ENCODE results near the gene WNT6. TPM values are rescaled to one million over a fixed set of nuclear protein-coding genes. Genes with fewer than 3 reads are reported as not detected.
A peak's percentile ranks its signal among the peaks of the same experiment; 100 is the strongest.

Gene WNT6
- not detected in 2 replicates for total RNA-seq (2014; rRNA removed; shearing (Covaris generic))
- not detected in 2 replicates for polyA plus RNA-seq (2016; fragmentation: Nextera tagmentation; extraction: Ambion mirVana)

DNA sequence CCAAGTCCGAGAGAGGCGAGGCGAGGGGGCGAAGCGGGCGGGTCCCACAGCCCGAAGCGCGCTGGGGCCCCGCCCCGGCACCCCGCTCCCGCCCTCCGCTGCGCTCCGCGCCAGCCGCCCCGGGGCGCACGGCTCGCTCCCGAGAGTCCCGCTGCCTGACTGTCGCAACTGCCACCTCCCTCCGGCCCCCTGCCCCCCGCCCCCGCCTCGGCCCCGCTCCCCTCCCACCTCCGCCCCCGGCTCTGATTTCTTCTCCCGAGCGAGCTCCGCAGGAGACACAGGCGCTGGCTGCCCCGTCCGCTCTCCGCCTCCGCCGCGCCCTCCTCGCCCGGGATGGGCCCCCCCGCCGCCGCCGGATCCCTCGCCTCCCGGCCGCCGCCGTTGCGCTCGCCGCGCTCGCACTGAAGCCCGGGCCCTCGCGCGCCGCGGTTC, at the start of gene WNT6:
TSS of gene WNT6 (plus strand) at position 250 of the 432 bp plus-strand sequence. CDS start 233 bp downstream, outside the sequence.
- Histone ChIP-seq H3K4me3 (no peak within 1 kb of the TSS; the same call in 1 of the 2 replicates), H4K20me1 (ENCODE audit: insufficient read depth) (no peaks in the 10 kb centered on the region), H3F3A (ENCODE audit: insufficient read depth) (no peaks in the 10 kb centered on the region), H3K9ac (no peak within 1 kb of the TSS), H3K27ac (no peak within 1 kb of the TSS), H3K36me3 (ENCODE audit: low read depth) (no peaks in the 10 kb centered on the region), H3K4me2 (ENCODE audit: unreplicated experiment) (peak within 1 kb of the TSS; percentile 4), H3K79me2 (ENCODE audit: insufficient read depth) (no peaks in the 10 kb centered on the region), H2AFZ (no peak within 1 kb of the TSS), H3K4me1 (ENCODE audit: insufficient read depth) (no peaks in the 10 kb centered on the region), H3K9me3 (ENCODE audit: low read depth) (no peaks in the 10 kb centered on the region), H3K9me2 (ENCODE audit: insufficient read depth) (no peaks in the 10 kb centered on the region), H3K27me3 (replicated peaks; ENCODE audit: insufficient read depth) (peaks cover 60% of the 10 kb centered on the region)
- 1 to 5% methylated on average over 28 to 64 of the region's 64 CpGs for WGBS, 2 experiments (ENCODE audit: low coverage in 1 of 2, low lambda C conversion rate in 2 of 2, missing lambda C conversion rate in 2 of 2)
- in situ Hi-C loops (cut with MboI): no loop called here
- TF ChIP-seq EZH2phosphoT487 (IDR thresholded peaks at IDR 0.05; ENCODE audit: insufficient read depth, low read depth): no peak
- TF ChIP-seq EZH2 (IDR thresholded peaks at IDR 0.05; ENCODE audit: insufficient read depth, poor library complexity, severe bottlenecking): no peak
- peak; percentile 52 for DNase-seq

- no peaks in the 10 kb centered on the region for H3K36me3 ChIP-seq (ENCODE audit: low read depth)
- H3K9ac ChIP-seq: no peak overlapping the region
- peaks cover 17% of the 10 kb centered on the region for H3K4me1 ChIP-seq (ENCODE audit: insufficient read depth)
- no peaks in the 10 kb centered on the region for H3K79me2 ChIP-seq (ENCODE audit: insufficient read depth)
- TF ChIP-seq EZH2 (IDR thresholded peaks at IDR 0.05; ENCODE audit: insufficient read depth, poor library complexity, severe bottlenecking): no peak
- H4K20me1 ChIP-seq (ENCODE audit: insufficient read depth): no peaks in the 10 kb centered on the region
- H3K9me3 ChIP-seq (ENCODE audit: low read depth): no peaks in the 10 kb centered on the region
- H3K27me3 ChIP-seq (replicated peaks; ENCODE audit: insufficient read depth): no peaks in the 10 kb centered on the region
- no peaks in the 10 kb centered on the region for H3K9me2 ChIP-seq (ENCODE audit: insufficient read depth)
- 70 to 76% methylated on average over 2 of the region's 2 CpGs for WGBS, 2 experiments (ENCODE audit: low coverage in 1 of 2, low lambda C conversion rate in 2 of 2, missing lambda C conversion rate in 2 of 2)
- no peak overlapping the region for H3K27ac ChIP-seq
- no peak overlapping the region for H2AFZ ChIP-seq
- in situ Hi-C loops (cut with MboI): no loop called here
- H3K4me3 ChIP-seq: no peak overlapping the region
- peaks cover 12% of the 10 kb centered on the region for H3F3A ChIP-seq (ENCODE audit: insufficient read depth)
- no peak for DNase-seq
- H3K4me2 ChIP-seq (ENCODE audit: unreplicated experiment): no peak overlapping the region
These were observed 49.3 kb upstream of the WNT6 start for GRCh38 chr2:218810256-218810655.

GRCh38 chr2:218811382-218811781, 48.2 kb upstream of the WNT6 start:
- Histone ChIP-seq H3K9ac (no peak overlapping the region), H2AFZ (no peak overlapping the region), H3K9me2 (ENCODE audit: insufficient read depth) (no peaks in the 10 kb centered on the region), H3K9me3 (ENCODE audit: low read depth) (no peaks in the 10 kb centered on the region), H3F3A (ENCODE audit: insufficient read depth) (peaks cover 4% of the 10 kb centered on the region), H3K79me2 (ENCODE audit: insufficient read depth) (no peaks in the 10 kb centered on the region), H3K27me3 (replicated peaks; ENCODE audit: insufficient read depth) (no peaks in the 10 kb centered on the region), H3K4me1 (ENCODE audit: insufficient read depth) (peaks cover 9% of the 10 kb centered on the region; the same call in 1 of the 2 replicates), H3K4me2 (ENCODE audit: unreplicated experiment) (no peak overlapping the region), H3K4me3 (no peak overlapping the region), H3K36me3 (ENCODE audit: low read depth) (no peaks in the 10 kb centered on the region), H4K20me1 (ENCODE audit: insufficient read depth) (no peaks in the 10 kb centered on the region), H3K27ac (no peak overlapping the region)
- WGBS, 2 experiments (ENCODE audit: low coverage in 1 of 2, low lambda C conversion rate in 2 of 2, missing lambda C conversion rate in 2 of 2): 72 to 77% methylated on average over 4 of the region's 4 CpGs
- DNase-seq: no peak
- TF ChIP-seq EZH2 (IDR thresholded peaks at IDR 0.05; ENCODE audit: insufficient read depth, poor library complexity, severe bottlenecking) (no peak), EZH2phosphoT487 (IDR thresholded peaks at IDR 0.05; ENCODE audit: insufficient read depth, low read depth) (no peak)
- in situ Hi-C loops (cut with MboI): no loop called here

DNA sequence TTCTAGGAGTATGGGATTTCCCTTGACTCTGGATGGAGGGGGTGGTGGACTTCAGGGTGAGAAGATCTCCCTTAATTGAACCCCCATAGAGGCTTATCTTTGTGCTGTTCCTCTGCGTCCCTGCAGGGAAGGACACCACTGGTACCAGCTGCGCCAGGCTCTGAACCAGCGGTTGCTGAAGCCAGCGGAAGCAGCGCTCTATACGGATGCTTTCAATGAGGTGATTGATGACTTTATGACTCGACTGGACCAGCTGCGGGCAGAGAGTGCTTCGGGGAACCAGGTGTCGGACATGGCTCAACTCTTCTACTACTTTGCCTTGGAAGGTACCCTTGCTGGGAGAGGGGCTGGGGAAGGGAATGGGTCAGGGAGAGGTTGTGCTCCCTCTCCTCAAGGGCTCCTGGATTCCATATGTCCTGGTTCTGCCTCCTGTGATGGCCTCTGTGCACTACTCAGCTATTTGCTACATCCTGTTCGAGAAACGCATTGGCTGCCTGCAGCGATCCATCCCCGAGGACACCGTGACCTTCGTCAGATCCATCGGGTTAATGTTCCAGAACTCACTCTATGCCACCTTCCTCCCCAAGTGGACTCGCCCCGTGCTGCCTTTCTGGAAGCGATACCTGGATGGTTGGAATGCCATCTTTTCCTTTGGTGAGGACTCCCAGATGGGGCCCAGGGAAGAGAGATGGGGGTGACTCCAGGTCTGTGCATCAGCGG, 47.3 kb upstream of the WNT6 start:
- no peaks in the 10 kb centered on the region for H3K36me3 ChIP-seq (ENCODE audit: low read depth)
- H3K9me2 ChIP-seq (ENCODE audit: insufficient read depth): no peaks in the 10 kb centered on the region
- H3K9ac ChIP-seq: no peak overlapping the region
- in situ Hi-C loops (cut with MboI): no loop called here
- no peak for DNase-seq
- 0 out of 2 replicates have a peak, but pooled peaks cover under 1% of the 10 kb centered on the region for H3K4me1 ChIP-seq (ENCODE audit: insufficient read depth)
- no peak overlapping the region for H2AFZ ChIP-seq
- WGBS, 2 experiments (ENCODE audit: low coverage in 1 of 2, low lambda C conversion rate in 2 of 2, missing lambda C conversion rate in 2 of 2): 92 to 93% methylated on average over 21 of the region's 21 CpGs
- H3K27me3 ChIP-seq (replicated peaks; ENCODE audit: insufficient read depth): no peaks in the 10 kb centered on the region
- no peak overlapping the region for H3K27ac ChIP-seq
- no peak overlapping the region for H3K4me3 ChIP-seq
- no peaks in the 10 kb centered on the region for H3K9me3 ChIP-seq (ENCODE audit: low read depth)
- H3K79me2 ChIP-seq (ENCODE audit: insufficient read depth): no peaks in the 10 kb centered on the region
- TF ChIP-seq EZH2phosphoT487 (IDR thresholded peaks at IDR 0.05; ENCODE audit: insufficient read depth, low read depth): no peak
- TF ChIP-seq EZH2 (IDR thresholded peaks at IDR 0.05; ENCODE audit: insufficient read depth, poor library complexity, severe bottlenecking): no peak
- no peaks in the 10 kb centered on the region for H4K20me1 ChIP-seq (ENCODE audit: insufficient read depth)
- no peak overlapping the region for H3K4me2 ChIP-seq (ENCODE audit: unreplicated experiment)
- H3F3A ChIP-seq (ENCODE audit: insufficient read depth): no peaks in the 10 kb centered on the region; the same call in 1 of the 2 replicates
